Activated CD4-positive, alpha-beta T cell treated with anti-CD3 and anti-CD28 coated beads, Interleukin-2, amount 50 U/mL, for 4 hours (primary cell): ENCODE measurements around the gene TAF8.

ENCODE experiments used
- DNase-seq, 2 experiments: peaks; one replicate each; pipeline ENCODE4 v3.0.0-alpha.2; 2020

Gene TAF8

DNA sequence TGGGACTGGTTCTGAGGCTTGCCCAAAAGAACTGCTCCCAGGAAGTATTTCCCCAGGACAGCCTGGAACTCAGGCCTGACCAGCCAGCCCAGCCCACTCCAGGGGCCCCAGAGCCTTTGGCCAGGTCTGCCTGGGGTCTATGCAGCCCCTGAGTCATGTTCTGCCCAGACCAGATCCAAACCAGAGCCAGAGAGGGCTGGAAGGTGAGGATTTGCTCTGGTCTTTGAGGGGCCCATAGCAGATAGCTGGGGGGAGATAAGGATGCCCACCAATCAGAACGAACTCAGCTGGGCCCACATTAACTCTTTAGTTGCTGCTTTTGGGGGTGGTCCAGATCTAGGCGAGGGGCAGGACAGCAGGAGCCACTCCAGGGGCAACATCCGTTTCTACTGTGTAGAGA lies 75.3 kb downstream of the TAF8 start:
- DNase-seq = no peak

DNA sequence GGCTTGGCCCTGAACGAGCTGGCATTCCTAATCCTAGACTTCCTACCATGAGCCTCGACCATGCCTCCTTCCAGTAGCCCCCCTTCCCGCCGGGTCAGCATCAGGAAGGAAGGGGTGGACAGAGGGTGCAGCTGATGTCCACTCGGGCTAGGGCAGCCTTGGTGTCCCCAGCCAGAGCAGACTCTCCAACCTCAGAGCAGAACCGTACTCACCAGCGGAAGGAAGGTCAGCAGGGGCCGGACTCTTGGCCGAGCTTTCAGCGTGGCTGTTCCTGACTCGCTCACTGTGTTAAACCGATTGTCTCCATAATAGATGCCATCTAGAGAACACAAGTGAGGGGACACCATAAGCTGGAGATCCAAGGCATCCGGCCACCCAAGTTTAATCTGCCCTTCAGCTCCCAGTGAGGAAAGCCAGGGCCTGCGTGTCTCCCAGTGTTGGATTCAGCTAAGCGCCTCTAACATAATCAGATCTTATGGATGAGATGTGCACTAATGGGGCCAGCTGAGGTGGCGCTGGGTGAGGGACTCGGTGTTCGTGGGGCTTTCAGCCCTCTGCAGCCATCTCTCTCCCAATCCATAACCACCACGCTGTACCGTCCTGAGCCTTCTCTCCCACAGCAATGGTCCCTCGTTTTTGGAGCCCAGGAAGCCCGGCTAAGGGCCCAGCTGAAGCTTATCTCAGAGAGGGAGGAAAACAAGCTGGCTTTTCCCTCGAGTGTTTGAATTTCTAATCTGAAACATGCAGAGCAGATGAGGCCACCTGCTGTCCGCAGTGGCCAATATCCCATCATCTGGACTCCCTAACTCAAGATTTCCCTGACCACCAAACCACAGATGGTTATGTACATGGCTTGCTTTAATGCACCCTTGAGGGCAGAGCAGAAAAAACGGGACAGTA lies 78.4 kb downstream of the TAF8 start:
- no peak for DNase-seq

DNA sequence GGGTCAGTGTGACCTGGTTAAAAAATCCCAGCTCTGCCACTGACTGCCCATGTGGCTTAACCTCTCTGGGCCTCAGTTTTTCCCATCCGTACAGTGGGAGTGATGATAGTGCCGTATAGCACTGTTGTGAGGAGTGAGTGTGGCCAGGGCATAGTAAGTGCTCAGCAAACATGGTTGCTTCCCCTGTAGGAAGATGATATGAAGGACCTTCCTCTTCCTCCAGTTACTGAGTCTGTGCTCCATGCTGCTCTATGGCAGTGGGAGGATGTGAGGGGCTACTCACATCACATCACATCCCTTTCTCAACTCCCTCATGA lies 79.0 kb downstream of the TAF8 start:
- no peak for DNase-seq

DNA sequence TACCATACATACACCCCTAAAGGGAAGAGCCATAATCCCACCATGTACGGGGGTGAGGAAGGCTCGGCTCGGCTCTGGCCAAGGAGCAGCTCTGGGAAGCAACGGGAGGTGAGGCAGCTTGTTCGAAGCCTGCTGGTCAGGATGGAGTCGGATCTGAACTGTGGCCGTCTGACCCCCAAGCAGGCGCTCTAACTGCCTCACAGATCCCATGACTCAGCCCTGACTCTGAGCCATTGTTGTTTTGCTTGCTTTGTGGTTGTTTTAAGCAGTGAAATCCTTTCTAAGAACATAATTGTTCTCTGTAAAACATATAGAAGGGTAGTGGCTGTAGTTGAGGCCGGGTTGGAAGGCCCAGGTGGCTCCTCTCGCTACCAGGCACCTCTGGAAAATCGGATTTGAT lies 81.2 kb downstream of the TAF8 start:
- DNase-seq = no peak

DNA sequence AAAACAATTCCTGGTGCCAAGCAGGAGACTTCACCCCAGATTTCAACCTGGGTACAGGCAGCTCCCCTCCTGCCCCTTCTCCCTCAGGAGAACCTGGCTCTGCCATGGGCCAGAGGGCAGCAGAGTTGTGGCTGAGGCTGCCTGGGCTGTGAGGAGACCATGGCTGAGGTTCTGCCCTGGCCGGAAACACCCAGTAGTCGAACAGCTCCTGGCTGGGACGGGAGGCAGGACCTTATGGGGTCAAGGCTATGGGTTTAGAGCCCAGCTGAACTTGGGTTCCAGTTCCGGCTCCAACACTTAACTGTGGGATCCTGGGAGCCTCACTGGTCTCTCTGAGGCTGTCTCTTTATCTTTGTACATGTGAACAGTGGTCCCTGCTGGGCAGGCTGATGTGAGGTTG lies 83.6 kb downstream of the TAF8 start:
- DNase-seq = no peak

DNA sequence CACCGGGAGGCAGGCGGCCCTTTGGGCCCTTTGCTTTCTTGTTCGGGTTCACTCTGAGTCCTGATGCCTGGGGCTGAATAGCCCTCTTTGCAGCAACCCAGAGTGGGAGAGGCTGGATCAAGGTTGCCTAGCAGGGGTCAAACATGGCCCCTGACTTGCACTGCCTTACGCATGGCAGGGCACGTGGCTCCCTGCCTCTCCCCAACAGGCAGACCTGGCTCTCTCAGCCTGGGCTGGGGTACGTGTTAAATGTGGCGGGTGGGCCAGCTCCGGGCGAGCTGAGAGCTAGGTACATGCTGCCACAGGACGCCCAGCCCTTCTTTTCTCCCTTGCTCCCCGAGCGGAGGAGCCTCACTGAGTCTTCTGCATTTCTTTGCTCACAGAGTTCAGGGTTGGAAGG lies 84.8 kb downstream of the TAF8 start:
- no peak for DNase-seq

DNA sequence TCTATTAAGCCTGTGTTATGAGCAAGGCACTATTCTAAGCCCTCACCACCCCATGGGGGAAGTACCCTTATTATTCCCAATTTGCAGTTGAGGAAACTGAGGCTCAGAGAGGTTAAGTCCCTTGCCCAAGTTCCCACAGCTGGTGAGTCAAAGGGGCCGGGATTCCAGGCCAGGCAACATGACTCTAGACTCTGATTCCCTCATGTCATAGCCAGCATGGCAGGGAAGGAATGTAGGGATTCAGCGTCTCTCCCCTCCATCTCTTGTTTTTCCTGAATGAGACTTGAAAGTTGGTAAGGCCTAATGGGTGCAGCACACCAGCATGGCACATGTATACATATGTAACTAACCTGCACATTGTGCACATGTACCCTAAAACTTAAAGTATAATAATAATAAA lies 85.4 kb downstream of the TAF8 start:
- DNase-seq = no peak

DNA sequence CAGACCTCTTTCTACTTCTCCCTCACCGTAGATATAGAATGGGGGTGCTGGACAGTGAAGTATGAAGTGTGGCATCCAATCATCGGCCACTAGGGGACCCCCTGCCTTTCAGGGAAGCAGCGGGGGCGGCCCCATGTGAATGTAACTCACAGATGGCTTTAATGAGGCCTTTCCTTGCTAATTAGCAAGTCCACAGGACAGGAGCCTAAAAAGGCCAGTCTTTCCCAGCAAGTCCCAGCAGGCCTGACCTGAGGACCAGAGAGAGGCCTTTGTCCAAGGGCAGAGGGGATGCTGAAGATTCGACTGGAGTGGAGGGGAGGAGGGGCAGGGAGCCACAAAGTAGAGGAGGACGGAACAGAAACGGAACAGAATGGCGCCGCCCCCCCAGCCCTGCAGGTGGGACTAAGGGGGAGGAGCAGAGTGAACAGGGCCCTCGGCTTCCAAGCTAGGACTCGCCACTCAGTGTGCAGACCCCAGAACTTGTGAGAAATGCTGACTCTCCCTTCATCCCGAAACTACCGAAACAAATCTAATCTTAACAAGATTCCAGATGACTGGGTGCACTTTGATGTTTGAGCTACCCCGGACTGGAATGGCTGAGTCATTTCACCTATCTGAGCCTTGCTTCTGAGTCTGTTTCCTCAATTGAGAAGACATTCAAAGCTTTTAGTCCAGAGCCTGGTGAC lies 86.3 kb downstream of the TAF8 start:
- no peak for DNase-seq
